NCI-H146 treated with DMSO at 0.1 percent for 48 hours (cell line): ENCODE measurements around the gene ATP6V1C2.
"Not testable (repeated sequence)": the region's sequence is repeated elsewhere in the genome, so short reads cannot be mapped to it uniquely, and the experiment has no call there.

ENCODE experiments used
- DNase-seq: peaks from one replicate; lab custom pipeline; 2025; ENCODE audit not compliant: unreplicated experiment; lab: John Stamatoyannopoulos, UW

The ATP6V1C2 gene

DNA sequence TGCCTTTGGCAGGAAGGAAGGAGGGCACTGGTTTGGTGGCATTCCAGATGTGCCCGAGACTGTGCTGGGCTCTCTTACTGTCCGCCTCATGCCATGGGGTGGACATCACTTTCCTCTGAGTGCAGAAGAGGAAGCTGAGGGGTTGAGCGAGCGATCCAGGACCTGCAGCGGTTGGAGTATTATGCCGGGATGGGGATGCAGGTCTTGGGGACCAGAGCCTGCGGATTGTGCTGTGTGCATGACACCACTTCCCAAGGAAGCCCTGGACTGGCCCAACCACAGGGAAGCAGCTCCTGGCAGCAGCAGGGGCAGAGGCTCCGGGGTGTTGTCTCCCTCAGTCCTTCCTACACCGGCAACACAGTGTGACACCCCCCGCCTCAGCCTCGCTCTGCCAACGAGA, 44.5 kb downstream of the ATP6V1C2 start:
- no peak for DNase-seq

DNA sequence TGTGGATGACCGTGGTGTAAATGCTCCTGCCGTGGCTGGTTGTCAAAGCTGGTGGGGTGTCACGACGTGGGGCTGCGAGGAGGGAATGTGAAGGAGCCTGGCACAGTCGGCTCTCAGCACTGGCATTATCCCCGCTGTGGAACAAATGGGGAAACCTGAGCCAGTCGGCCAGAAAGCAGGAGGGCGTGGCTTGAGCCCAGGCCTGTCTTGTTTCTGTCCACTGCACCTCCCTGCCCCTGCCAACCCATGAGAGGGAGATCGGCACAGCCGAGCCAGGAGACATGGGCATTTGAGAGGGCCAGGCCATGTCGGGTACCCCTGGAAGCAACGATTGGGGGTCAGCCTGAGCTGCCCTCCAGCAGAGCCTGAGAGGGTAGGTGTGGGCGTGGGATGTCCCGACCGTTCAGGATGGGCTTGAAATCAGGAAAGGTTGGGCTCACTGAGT, 46.7 kb downstream of the ATP6V1C2 start:
- DNase-seq = no peak

DNA sequence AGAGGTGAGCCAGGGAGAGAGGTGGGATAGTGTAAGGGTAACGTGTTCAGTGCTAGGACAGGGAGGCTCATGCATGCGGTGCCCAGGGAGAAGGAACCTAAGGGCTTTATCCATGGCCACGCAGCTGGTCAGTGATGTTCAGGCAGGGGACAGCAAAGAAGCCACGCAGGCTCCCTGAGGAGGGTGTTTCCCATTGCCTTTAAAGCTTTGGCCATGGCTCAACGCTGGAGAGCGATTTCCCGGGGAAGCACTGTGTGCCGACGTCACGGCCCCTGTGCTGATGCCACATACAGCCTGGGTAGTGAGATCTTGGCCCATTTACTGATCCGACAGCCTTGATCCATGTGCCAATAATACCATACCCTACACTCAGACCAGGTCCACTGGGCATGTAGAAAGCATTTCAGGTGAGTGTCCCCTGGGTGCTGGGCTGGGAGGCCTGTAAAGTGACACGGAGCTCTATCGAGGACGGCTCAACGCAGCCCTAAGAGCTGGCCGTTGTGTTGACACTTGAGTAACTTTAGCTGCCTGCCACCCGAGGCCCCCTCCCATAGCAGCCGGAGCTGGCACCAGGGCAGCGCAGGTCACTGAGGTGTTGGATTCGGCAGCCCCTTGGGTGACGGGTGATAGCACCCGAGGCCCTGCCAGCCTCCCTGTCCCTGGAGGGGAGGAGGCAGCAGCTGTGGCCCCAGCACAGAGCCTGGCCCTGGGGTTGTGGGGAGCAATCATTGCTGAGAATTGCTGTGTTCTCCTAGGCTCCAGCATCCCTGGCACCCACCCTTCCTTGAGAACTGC, 49.7 kb downstream of the ATP6V1C2 start:
- DNase-seq = no peak

DNA sequence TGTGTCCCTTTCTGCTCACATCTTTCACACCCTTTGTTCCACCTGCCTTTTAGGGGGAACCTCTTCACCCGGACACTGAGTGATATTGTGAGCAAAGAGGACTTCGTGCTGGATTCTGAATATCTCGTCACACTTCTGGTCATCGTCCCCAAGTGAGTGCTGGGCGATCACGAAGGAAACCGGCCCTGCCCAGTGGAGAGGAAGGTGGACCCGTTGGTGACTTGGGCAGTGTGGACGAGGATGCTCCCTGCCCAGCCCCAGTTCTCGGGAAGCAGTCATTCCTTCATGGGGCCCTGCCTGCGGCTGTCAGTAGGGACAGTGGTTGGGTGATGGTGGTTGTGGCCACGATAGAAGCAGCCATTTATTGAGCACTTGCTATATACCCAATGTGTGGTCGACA, 50.4 kb downstream of the ATP6V1C2 start:
- DNase-seq = no peak

DNA sequence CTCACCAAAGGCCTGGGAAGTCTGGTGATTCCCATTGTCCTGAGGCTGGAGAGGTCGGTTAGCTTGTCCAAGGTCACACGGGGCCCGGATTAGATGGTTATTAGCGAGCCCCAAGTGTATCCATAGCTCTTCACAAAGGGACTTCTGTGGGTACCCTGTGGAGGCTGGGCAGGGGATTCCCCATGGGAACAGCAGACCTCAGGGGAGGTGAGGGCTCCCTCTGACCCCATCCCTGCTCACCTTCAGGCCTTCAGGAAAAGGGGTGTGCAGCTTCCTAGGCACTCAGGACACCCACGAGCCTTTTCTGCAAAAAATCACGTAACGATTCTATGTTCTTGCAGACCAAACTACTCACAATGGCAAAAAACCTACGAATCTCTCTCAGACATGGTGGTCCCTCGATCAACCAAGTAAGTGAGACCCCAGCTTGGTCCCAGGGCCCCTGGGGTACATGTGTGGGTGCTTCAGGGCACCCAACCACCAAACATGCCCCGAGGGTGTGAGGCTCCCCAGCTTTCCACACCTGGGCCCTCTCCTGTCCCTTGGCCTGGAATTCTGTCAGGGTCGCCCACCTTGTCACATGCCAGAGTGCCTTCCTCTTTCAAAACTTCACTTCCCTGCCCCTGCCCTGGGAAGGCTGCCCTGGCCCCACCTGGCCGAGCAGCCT, 50.9 kb downstream of the ATP6V1C2 start:
- no peak for DNase-seq

DNA sequence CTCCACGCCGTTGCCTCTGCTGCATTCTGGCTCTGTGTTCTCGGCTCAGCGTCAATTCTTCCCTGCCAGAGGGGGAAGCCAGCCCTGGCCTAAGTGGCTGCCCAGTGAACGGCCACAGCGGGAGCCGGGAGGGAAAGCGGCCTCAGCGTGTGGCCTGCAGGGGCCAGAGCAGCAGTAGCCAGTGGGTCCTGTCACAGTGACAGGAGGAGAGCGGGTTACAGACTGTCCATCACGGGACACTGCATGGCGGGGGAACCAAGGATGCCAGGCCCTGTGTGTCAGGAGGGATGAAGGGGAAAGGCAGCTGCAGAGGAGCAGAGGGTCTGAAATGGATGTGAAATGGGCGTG, 51.4 kb downstream of the ATP6V1C2 start:
- no peak for DNase-seq

DNA sequence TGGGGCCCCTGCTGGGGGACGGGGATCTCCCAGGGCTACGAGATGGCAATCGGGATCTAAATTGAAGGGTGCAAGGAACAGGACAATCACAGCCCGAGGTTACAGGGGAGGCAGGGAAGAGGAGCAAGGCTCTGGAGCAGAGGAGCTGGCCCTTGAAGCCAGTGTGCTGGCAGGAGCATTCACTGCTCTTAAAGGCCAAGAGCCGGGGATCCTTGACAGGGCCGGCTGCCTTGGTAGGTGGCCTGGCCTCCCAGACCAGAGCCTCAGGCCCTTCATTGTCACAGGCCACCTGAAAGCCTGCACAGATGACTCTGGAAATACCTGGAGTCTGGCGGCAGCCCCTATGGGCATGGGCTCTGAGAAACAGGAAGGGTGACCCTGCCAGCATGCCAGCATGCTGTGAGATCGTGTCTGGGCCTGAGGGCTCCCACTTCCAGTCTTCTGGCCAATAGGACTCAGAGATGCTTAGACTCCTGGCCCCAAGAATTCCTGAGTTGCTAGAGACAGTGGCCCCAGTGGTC, 52.5 kb downstream of the ATP6V1C2 start:
- no peak for DNase-seq

DNA sequence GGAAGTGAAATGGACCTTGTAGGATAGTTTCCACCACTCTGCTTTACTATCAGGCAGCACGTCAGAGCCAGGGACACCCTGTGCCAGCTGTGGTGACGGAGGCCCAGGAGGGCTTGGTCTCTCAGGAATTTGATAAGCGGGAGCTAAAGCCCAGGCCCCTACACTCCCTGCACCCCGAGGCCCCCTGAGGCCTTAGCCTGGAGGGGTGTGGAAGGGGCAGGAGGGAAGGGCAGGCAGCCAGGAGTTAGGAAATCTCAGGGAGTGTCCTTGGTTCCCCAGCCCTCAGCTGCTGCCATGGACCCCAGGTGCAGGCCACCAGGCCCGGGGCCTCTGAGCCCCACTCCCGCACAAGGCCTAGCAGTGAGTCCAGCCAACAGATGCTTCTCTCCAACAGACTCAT, 53.0 kb downstream of the ATP6V1C2 start:
- no peak for DNase-seq

DNA sequence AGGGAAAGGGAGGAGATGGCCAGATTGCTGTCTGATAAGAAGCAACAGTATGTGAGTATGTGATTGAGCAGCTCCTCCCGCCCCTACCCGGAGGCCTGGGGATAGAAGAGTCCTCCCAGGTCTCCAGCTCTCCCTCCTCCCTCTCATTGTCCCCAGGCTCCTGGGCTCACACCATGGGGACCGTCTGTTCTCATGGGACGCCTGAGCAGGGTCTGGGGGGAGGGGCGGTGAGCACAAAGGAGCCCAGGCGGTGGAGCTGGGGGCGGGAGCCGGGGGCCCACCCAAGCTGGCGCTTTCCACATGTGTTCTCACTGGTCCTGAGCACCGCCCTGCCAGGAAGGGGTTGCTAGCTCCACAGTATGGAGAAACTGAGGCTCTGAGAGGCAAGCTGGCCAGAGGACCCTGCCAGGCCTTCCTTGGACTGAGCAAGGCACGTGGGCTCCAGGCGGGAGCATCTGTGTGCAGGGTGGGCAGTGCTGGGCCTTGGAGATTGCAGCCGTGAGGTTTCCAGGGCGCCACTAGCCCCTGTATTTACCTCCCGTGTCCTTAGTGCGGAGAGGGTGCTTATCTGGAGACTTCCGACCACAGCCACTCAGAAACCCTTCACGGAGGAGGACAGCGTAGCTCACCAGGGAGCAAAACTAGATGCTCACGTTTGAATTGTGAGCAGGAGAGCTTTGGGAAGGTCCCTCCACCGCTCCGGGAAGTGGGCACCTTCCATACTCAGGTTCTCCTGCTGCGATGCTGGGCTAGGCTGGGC, 53.8 kb downstream of the ATP6V1C2 start:
- DNase-seq = no peak

DNA sequence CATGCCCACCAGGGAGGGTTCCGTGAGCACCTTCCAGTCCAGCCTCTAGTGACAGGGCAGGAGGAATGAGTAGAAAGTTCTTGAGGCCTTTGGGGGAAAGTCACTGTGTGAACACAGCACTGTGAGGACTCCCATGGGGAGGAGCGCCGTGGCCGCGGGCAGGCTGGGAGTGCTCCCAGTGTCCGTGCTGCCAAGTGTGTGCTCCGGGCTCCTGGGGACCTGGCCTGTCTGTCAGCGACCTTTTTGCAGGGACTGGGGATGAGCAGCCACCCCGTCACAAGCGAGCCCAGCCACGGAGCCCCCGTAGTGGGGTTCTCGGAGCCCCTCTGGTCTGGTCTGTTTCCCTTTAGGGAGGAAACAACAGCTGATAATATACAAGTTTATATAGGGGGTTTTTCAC, 54.4 kb downstream of the ATP6V1C2 start:
- DNase-seq = no peak

DNA sequence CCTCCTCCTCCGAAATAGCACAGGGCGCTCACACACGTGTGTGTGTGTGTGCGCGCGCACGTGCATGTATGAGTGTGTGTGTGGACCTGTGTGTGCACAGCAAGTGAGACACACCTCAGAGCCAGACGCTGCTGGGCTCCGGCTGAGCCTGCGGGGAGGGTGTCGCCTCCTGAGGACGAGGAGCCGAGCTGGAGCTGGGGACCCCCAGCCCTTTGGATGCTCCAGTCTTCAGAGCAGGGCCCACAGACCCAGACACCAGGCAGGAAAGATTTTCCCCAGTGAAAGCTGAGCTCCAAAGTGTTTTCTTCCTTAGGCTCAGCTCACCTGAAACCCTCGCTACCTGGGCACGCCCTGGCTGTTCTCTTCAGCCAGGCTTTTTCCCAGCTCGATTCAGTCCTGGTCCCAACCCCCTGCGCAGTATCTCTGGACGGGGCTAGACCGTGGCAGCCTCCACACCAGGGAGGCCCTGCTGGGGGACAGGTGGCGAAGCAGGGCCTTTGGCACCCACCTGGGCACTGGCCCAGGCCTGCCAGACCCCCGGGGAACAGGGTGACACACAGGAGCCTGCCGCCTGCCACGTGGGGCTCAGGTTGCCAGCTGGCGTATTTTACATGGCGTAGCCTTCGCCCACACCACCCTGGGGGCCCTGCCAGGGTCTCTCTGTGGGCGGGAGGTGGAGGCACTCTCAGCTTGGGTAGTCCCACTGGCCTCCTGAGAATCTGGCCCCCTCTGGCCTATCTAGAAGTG, 55.0 kb downstream of the ATP6V1C2 start:
- no peak for DNase-seq

DNA sequence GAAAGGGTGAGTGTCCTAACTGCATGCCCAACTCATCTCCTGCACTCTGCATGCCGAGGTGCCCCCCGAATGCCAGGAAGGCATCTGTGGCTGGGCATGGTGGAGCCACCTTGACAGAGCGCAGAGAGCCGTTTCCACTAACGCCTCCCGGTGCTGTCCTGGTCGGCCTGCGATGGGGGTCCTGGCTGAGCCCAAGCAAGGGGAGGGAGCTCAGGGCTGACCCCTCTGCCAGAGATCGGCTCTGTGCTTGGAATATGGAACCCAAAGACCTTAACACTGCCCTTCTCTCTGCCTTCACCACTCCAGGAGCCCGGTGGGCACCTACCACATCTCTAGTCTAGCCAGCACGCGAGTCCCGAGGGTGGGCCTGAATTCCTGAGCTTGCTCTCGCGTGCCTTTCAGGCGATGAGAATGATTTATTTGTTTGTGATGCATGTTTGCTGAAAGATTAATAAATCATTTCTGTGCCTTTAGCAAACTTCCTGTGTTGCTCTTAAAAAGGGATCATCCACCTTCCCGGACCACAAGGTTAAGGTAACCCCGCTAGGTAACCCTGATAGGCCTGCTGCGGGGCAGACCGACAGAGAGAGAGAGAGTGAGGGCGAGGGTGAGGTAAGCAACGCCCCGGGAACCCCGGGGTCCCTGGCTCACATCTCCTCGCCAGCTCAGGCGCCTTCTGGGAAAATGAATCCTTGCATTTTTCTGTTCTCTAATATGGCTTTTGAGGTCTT, 55.8 kb downstream of the ATP6V1C2 start:
- DNase-seq = no peak

DNA sequence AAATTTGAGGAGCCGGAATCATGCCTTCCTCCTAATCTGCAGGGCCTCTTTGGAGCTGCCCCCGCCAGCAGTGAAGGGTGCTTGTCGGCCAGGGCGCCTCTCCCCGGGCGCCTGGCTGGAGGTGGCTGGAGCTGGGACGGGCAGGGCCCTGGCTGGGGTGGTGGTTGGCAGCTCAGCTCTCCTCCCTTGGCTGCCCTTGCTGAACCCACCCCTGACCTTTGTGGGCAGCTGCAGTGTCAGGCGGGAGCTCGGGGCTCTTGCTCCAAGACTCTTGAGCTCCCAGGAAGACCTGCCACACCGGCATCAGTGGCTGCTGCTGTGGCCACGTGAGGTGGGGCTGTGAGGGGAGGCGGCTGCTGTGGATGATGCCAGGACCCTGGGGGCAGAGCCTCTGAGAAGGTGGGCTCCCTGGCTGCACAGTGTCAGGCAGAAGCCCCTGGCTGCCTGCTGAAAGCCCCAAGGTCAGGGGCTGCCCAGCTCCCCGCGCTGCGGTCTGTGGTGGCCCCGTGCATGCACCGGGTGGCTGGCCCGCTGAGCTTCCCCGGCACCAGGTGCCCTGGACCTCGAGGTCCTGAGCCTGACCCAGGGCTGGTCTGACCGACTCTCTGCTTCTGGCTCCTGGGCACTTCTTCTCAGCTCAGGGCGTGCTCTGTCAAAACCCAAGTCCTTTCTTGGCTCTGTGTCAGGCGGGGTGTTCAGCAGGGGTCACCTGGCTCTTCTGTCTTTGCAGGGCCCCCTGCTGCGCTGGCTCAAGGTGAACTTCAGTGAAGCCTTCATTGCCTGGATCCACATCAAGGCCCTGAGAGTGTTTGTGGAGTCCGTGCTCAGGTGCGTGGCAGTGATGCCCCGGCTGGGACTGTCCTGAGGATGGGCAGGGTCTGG, 56.7 kb downstream of the ATP6V1C2 start:
- DNase-seq = no peak

DNA sequence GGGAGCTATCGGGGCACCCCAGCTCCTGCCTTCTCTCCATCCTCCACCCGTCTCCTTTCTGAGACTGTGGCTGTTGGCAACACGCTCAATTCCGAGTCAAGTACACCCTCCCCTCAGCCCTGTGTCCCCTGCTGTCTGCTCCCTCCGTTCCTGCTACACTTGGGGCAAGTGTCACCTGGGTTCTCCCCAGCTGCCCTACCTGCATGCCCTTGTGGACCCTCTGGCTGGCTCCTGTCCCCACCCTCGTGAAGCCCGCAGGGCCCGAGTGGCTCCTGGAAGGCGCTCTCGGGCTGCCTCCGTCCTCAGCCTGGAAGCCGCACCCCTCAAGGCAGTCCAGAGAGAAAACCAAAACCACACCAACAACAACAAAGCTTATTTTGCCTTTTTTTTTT, 57.3 kb downstream of the ATP6V1C2 start:
- no peak for DNase-seq

DNA sequence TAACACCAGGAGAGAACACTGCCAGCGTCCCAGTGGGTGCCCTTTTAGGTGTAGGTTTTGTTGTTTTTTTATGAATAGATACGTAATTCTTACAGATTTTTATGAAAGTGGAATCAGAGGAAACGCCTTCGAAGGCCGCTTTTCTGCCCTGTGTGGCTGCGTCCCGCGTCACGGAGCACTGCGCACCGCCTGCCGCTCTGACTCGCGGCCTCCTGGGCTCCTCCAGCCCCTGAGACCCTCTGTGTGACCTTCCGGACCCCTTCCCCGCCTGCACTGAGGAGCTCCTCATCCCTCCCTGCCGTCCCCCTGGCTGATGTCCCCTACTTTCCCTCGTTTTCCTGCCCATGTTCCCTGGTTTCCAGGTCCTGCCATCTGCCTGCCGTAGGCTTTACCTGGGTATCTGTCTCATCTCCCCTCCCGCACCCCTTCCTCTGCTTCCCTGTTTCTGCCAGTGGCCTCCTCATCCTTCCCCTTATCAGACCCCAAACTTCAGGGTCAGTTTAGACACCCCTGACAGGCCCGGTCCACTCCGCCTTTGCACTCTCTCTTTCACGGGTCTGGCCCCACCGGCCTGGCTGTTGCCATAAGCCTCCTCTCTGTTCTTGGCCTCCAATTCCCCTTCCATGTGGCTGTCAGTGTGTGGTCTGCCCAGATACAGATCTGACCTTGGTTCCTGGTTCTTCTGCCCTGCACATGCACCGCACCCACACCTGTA, 58.5 kb downstream of the ATP6V1C2 start:
- DNase-seq = no peak

DNA sequence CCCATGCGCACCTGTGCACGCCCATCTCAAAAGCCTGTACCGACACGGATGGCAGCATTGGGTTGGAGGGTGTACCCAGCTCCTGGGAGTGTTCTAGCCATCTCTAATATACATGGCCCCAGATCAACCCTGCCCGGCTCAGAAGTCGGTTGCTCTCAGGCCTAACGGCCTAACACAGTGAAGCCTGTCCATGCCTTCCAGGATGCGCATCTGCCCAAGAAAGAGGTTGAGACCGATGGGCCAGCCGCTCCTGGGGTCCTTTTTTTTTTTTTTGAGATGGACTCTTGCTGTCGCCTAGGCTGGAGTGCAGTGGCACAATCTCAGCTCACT, 59.0 kb downstream of the ATP6V1C2 start:
- DNase-seq = no peak

DNA sequence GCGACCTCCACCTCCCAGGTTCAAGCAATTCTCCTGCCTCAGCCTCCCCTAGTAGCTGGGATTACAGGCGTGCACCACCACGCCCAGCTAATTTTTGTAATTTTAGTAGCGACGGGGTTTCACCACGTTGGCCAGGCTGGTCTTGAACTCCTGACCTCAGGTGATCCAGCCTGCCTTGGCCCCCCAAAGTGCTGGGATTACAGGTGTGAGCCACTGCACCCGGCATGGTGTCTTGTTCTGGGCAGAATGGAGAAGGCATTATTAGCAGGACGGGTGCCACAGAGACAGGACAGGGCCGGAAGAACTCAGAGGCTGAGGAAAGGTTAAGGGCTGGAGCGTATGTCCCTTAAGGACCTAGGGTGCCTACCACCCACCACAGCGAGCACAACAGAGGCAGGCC, 59.4 kb downstream of the ATP6V1C2 start:
- DNase-seq = not testable (repeated sequence)

DNA sequence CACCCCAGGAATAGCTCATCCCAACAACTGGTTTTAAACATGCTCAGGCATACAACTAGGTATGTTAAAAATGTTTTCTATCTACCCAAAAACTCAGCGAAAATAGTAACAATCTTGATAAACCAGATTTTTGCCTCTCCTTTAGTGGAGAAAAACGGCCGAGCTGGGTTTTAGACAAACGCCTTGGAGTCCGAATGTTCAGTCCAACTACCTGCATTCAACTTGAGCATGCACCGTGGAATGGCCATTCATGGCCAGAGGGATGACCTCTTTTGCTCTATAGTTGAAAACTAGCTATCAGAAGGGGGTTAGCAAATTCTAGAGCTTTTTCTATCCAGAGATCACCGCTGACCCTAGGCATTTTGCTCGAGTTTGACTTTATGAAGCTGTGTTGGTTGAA, 60.3 kb downstream of the ATP6V1C2 start:
- DNase-seq = no peak

DNA sequence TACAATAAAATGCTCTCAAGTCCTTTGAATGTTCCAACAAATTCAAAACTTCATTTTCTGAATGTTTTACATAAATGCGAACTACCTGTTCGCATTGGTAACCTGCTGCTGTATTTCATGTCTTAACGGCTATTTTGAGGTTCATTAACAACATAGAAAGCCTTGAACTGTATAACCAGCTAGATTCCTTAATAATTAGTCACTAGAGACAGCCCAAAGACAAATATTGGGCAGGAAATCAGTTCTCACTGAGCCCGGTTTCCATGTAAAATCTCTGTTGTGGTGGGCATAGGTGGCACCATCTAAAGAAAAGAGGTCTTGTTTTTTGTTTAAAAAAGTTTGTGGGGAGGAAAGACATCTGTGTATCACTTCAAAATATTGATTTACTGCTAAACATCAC, 62.0 kb downstream of the ATP6V1C2 start:
- no peak for DNase-seq
